ENCODE results near the gene ERC1. TPM values are rescaled to one million over a fixed set of nuclear protein-coding genes. Genes with fewer than 3 reads are reported as not detected.

ERC1 gene
- total and polyA plus RNA-seq, 2 of the 4 experiments (the other 2 are of a cell fraction) = 11.6 to 25.6 TPM

GRCh38 chr12:1428671-1429070 is 437.6 kb downstream of the ERC1 start:
- H3K36me3 ChIP-seq (ENCODE audit: control insufficient read depth, insufficient read depth, low read length) = no peaks in the 10 kb centered on the region; the same call in 1 of the 2 replicates
- no peak overlapping the region for H2BK5ac ChIP-seq (ENCODE audit: low read depth, low read length, poor library complexity, severe bottlenecking)
- H4K20me1 ChIP-seq (ENCODE audit: insufficient read depth, low read length) = no peaks in the 10 kb centered on the region
- no TSS peak for BruUV-seq (replicated peaks)
- H3K56ac ChIP-seq (ENCODE audit: extremely low read depth, insufficient read depth, low read length) = no peak overlapping the region
- H2BK20ac ChIP-seq (ENCODE audit: low read depth, low read length) = no peak overlapping the region
- no peak overlapping the region; the same call in 1 of the 2 replicates for H4K5ac ChIP-seq (ENCODE audit: low read depth, low read length)
- no peak overlapping the region for H4K8ac ChIP-seq (ENCODE audit: low read depth in 2 of 2, low read length in 2 of 2)
- no peak overlapping the region for H2AFZ ChIP-seq (replicated peaks; ENCODE audit: low read length, poor library complexity)
- no peak overlapping the region for H3K14ac ChIP-seq (replicated peaks; ENCODE audit: low read depth, low read length)
- no peak overlapping the region for H3K4me3 ChIP-seq (ENCODE audit: insufficient read depth, low read depth, low read length)
- H2AK5ac ChIP-seq (ENCODE audit: low read depth, low read length) = no peak overlapping the region; the same call in 1 of the 2 replicates
- H3K9me3 ChIP-seq (ENCODE audit: control insufficient read depth, insufficient read depth, low read length) = no peaks in the 10 kb centered on the region
- CTCF ChIA-PET = interaction anchor here (1.4 kb wide), 1 partner anchor 311 kb away, joined by 3 read pairs; no protein-coding TSS in a partner anchor
- no peak overlapping the region for H3K23ac ChIP-seq (ENCODE audit: low read depth, low read length)
- H3K79me1 ChIP-seq (ENCODE audit: low read depth in 1 of 2, low read length in 2 of 2) = peaks cover 3 to 6% of the 10 kb centered on the region in 2 experiments; a peak in 3 of 4 replicates
- H2BK15ac ChIP-seq (ENCODE audit: low read depth, low read length) = no peak overlapping the region
- no peak for ATAC-seq (ENCODE audit: low read depth)
- POLR2A ChIA-PET (ENCODE audit: unreplicated experiment) = no interaction called here
- no peak overlapping the region for H4K91ac ChIP-seq (ENCODE audit: insufficient read depth, low read depth, low read length)
- H3K4me1 ChIP-seq (ENCODE audit: control insufficient read depth, insufficient read depth, low read length) = peaks cover 6% of the 10 kb centered on the region
- H3K4ac ChIP-seq (ENCODE audit: low read depth, low read length) = no peak overlapping the region
- no peak overlapping the region for H3K27ac ChIP-seq (ENCODE audit: insufficient read depth, low read length)
- H3K18ac ChIP-seq (ENCODE audit: low read depth, low read length) = no peak overlapping the region
- dilution Hi-C loops (cut with HindIII; ENCODE audit: low sequenced_read_pairs, unreplicated experiment) = no loop called here
- no peak for DNase-seq
- intact Hi-C loops (cut with micrococcal nuclease) = no loop called here
- H3K4me2 ChIP-seq (ENCODE audit: low read depth, low read length) = no peak overlapping the region
- in situ Hi-C loops (cut with MboI; ENCODE audit: low sequenced_read_pairs) = no loop called here
- H2BK120ac ChIP-seq (ENCODE audit: low read depth, low read length) = no peak overlapping the region
- H3K9ac ChIP-seq (ENCODE audit: low read depth, low read length) = no peak overlapping the region
- no CpG with 5 or more reads among the region's 5 CpGs for WGBS, 2 experiments (ENCODE audit: extremely low coverage in 2 of 2, insufficient read length in 1 of 2)
- H2AK9ac ChIP-seq (replicated peaks; ENCODE audit: low read depth, low read length, poor library complexity) = no peak overlapping the region
- H3K27me3 ChIP-seq (ENCODE audit: control insufficient read depth, insufficient read depth, low read length) = no peaks in the 10 kb centered on the region
- H3K9me1 ChIP-seq (ENCODE audit: insufficient read depth, low read length) = peaks cover 7% of the 10 kb centered on the region; the same call in 1 of the 2 replicates
- TF ChIP-seq RCOR1 (IDR thresholded peaks at IDR 0.05; ENCODE audit: insufficient replicate concordance, low read length) = no peak
- TF ChIP-seq NFE2L2 (IDR thresholded peaks at IDR 0.05; ENCODE audit: low read depth, low read length) = no peak
- TF ChIP-seq USF2 (IDR thresholded peaks at IDR 0.05; ENCODE audit: low read depth, low read length) = no peak
- TF ChIP-seq, protein P1, sequence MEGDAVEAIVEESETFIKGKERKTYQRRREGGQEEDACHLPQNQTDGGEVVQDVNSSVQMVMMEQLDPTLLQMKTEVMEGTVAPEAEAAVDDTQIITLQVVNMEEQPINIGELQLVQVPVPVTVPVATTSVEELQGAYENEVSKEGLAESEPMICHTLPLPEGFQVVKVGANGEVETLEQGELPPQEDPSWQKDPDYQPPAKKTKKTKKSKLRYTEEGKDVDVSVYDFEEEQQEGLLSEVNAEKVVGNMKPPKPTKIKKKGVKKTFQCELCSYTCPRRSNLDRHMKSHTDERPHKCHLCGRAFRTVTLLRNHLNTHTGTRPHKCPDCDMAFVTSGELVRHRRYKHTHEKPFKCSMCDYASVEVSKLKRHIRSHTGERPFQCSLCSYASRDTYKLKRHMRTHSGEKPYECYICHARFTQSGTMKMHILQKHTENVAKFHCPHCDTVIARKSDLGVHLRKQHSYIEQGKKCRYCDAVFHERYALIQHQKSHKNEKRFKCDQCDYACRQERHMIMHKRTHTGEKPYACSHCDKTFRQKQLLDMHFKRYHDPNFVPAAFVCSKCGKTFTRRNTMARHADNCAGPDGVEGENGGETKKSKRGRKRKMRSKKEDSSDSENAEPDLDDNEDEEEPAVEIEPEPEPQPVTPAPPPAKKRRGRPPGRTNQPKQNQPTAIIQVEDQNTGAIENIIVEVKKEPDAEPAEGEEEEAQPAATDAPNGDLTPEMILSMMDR (conservative IDR thresholded peaks at IDR 0.05; ENCODE audit: low read depth, low read length) = no peak
- TF ChIP-seq RFX5 (IDR thresholded peaks at IDR 0.05; ENCODE audit: low read depth, low read length) = no peak
- no peak for TF ChIP-seq CHD1 (IDR thresholded peaks at IDR 0.05; ENCODE audit: low read depth, low read length)
- TF ChIP-seq MAFK (IDR thresholded peaks at IDR 0.05; ENCODE audit: low read depth, low read length) = no peak
- no peak for TF ChIP-seq CEBPB (IDR thresholded peaks at IDR 0.05; ENCODE audit: low read depth, low read length)
